ENCODE results near the gene C1QA.

Gene C1QA

GRCh38 chr1:22645931-22646330 is 9.5 kb downstream of the C1QA start:
- Histone ChIP-seq H3K9me3 (ENCODE audit: control insufficient read depth, insufficient read depth, low read depth, low read length) (no peaks in the 10 kb centered on the region), H3K27ac (ENCODE audit: extremely low read depth, low read depth, low read length) (no peak overlapping the region), H3K36me3 (ENCODE audit: control insufficient read depth in 2 of 2, insufficient read depth in 1 of 2, low read length in 2 of 2) (no peaks in the 10 kb centered on the region), H3K4me1 (ENCODE audit: control insufficient read depth, insufficient read depth, low read length) (no peaks in the 10 kb centered on the region), H3K4me3 (ENCODE audit: low read depth, low read length) (no peak overlapping the region)
- CTCF ChIA-PET, result interaction anchor here (0.8 to 2.7 kb wide), 4 partner anchors 222 to 260 kb away, joined by 4 to 12 read pairs (median 4); no protein-coding TSS in a partner anchor
- TF ChIP-seq, protein P1, sequence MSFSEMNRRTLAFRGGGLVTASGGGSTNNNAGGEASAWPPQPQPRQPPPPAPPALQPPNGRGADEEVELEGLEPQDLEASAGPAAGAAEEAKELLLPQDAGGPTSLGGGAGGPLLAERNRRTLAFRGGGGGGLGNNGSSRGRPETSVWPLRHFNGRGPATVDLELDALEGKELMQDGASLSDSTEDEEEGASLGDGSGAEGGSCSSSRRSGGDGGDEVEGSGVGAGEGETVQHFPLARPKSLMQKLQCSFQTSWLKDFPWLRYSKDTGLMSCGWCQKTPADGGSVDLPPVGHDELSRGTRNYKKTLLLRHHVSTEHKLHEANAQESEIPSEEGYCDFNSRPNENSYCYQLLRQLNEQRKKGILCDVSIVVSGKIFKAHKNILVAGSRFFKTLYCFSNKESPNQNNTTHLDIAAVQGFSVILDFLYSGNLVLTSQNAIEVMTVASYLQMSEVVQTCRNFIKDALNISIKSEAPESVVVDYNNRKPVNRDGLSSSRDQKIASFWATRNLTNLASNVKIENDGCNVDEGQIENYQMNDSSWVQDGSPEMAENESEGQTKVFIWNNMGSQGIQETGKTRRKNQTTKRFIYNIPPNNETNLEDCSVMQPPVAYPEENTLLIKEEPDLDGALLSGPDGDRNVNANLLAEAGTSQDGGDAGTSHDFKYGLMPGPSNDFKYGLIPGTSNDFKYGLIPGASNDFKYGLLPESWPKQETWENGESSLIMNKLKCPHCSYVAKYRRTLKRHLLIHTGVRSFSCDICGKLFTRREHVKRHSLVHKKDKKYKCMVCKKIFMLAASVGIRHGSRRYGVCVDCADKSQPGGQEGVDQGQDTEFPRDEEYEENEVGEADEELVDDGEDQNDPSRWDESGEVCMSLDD (tag by site-specific recombination; IDR thresholded peaks at IDR 0.05), result no peak
- no peak for TF ChIP-seq ZNF398 (tag by site-specific recombination; IDR thresholded peaks at IDR 0.05)
- TF ChIP-seq, protein P2, sequence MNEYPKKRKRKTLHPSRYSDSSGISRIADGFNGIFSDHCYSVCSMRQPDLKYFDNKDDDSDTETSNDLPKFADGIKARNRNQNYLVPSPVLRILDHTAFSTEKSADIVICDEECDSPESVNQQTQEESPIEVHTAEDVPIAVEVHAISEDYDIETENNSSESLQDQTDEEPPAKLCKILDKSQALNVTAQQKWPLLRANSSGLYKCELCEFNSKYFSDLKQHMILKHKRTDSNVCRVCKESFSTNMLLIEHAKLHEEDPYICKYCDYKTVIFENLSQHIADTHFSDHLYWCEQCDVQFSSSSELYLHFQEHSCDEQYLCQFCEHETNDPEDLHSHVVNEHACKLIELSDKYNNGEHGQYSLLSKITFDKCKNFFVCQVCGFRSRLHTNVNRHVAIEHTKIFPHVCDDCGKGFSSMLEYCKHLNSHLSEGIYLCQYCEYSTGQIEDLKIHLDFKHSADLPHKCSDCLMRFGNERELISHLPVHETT (tag by site-specific recombination; IDR thresholded peaks at IDR 0.05), result no peak
- no peak for TF ChIP-seq ZFP37 (tag by site-specific recombination; IDR thresholded peaks at IDR 0.05)
- TF ChIP-seq ZNF169 (tag by site-specific recombination; IDR thresholded peaks at IDR 0.05), result no peak
- TF ChIP-seq ZNF354C (tag by site-specific recombination; IDR thresholded peaks at IDR 0.05; ENCODE audit: borderline replicate concordance, low read depth), result no peak
- no peak for TF ChIP-seq ZNF324 (tag by site-specific recombination; IDR thresholded peaks at IDR 0.05)
- no peak for TF ChIP-seq PBX3 (CRISPR knock-in tag; IDR thresholded peaks at IDR 0.05)
- TF ChIP-seq, protein P3, sequence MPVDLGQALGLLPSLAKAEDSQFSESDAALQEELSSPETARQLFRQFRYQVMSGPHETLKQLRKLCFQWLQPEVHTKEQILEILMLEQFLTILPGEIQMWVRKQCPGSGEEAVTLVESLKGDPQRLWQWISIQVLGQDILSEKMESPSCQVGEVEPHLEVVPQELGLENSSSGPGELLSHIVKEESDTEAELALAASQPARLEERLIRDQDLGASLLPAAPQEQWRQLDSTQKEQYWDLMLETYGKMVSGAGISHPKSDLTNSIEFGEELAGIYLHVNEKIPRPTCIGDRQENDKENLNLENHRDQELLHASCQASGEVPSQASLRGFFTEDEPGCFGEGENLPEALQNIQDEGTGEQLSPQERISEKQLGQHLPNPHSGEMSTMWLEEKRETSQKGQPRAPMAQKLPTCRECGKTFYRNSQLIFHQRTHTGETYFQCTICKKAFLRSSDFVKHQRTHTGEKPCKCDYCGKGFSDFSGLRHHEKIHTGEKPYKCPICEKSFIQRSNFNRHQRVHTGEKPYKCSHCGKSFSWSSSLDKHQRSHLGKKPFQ (tag by site-specific recombination; IDR thresholded peaks at IDR 0.05), result no peak
- TF ChIP-seq ELK4 (IDR thresholded peaks at IDR 0.05; ENCODE audit: borderline replicate concordance, low read depth, low read length), result no peak
- no peak for TF ChIP-seq ZNF266 (tag by site-specific recombination; IDR thresholded peaks at IDR 0.05; ENCODE audit: low read depth)
- TF ChIP-seq, protein P4, sequence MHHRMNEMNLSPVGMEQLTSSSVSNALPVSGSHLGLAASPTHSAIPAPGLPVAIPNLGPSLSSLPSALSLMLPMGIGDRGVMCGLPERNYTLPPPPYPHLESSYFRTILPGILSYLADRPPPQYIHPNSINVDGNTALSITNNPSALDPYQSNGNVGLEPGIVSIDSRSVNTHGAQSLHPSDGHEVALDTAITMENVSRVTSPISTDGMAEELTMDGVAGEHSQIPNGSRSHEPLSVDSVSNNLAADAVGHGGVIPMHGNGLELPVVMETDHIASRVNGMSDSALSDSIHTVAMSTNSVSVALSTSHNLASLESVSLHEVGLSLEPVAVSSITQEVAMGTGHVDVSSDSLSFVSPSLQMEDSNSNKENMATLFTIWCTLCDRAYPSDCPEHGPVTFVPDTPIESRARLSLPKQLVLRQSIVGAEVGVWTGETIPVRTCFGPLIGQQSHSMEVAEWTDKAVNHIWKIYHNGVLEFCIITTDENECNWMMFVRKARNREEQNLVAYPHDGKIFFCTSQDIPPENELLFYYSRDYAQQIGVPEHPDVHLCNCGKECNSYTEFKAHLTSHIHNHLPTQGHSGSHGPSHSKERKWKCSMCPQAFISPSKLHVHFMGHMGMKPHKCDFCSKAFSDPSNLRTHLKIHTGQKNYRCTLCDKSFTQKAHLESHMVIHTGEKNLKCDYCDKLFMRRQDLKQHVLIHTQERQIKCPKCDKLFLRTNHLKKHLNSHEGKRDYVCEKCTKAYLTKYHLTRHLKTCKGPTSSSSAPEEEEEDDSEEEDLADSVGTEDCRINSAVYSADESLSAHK (tag by site-specific recombination; IDR thresholded peaks at IDR 0.05), result no peak
- POLR2A ChIA-PET, result interaction anchor here (0.6 kb wide), 1 partner anchor 102 kb away, joined by 4 read pairs; no protein-coding TSS in a partner anchor

All from HEK293 (cell line).